Sciatic nerve (tissue), 2 donors: Measurements from ENCODE around the gene ABCG1. TPM values are rescaled to one million over a fixed set of nuclear protein-coding genes. Genes with fewer than 3 reads are reported as not detected.

Experiments used
- ATAC-seq: fragments of 200-7000 bp; cut with Tn5 transposase; one replicate; pipeline ENCODE4 v1.9.1; 2020; ENCODE audit warnings: mild to moderate bottlenecking, moderate library complexity
- DNase-seq: peaks from one replicate; pipeline ENCODE4 v3.0.0-alpha.2; 2020; ENCODE audit warnings: low spot score
- intact Hi-C: fragments of 100-400 bp; cut with DNase I; formaldehyde crosslinking; loops from one replicate; pipeline ENCODE4 v1.14.2; 2022
- total RNA-seq: library from RNA; stranded (reverse); fragmentation: NEBNext Ultra II Directional; extraction: Animal tissue kit (Norgen Biotek cat#: 25700); gene quantifications from one replicate; pipeline ENCODE4 v1.2.1, GENCODE V29; 2021
- donor health status: DM: no; HTN: no; CAD: no.
- donor health status: DM: no; HTN: no; CAD: no.

Gene ABCG1
- total RNA-seq, 1 donor from 2014 or later, result 44.2 TPM

DNA sequence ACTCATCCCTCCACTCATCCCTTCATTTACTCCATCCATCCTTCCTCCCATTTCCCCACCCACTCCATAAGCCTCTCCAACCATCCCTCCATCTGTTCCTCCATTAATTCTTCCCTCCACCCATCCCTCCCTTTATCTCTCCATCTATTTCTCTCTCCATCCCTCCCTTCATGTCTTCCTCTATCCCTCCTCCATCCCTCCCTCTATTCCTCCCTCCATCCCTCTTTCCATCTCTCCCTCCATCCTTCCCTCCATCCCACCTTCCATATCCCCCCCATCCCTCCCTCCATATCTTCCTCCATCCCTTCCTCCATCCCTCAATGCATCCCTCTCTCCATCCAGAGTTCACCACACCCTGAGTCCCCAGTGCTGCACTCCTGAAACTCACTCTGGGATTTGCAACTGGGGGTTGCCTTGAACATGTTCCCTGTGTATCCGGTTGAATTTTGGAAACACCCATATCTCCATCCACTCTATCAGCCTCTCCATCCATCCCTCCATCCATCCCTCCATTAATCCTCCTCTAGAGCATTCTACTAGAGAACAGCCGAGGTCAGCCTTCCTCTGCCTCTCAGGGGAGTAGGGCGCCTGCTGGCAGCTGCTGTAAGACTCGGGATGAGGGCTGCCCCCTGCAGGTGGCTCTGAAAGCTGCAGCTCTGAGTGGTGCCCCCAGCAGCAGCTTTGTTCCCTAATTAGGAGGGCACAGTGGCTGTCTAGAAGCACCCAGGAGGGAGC is 39.4 kb downstream of the ABCG1 start:
- intact Hi-C loops, result loop anchor here (10.0 kb wide), 1 partner anchor 104 kb away; no protein-coding TSS in a partner anchor

DNA sequence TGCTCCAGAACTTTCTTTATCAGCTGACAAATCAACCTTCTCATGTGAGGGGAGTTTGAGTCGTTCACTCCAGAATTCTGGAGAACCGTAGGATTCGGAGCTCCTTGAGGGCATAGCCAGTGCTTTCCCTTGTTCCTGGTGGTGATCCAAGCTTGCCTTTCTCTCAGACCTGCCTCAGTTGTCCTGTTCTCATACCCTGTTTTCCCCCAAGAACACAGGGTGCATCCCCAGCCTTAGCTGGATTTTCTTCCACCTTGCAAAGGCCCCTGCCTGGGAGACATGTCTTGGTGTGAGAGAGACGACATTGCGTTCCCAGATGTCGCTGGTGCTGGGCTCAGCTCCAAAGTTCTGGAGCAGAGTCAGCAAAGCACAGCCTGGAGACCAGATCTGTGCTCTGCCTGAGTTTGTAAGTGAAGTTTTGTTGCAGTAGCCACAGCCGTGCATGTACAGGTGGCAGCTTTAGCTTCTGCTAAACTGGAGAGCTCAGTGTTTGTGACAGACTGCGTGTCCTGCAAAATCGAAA is 40.0 kb downstream of the ABCG1 start:
- DNase-seq (no peak), ATAC-seq (no peak)
- intact Hi-C loops, result loop anchor here (10.0 kb wide), 1 partner anchor 104 kb away; no protein-coding TSS in a partner anchor

More for the DNA sequence above, 39.4 kb downstream of the ABCG1 start:
- peak; percentile 64 for ATAC-seq
- DNase-seq, result peak; percentile 78

DNA sequence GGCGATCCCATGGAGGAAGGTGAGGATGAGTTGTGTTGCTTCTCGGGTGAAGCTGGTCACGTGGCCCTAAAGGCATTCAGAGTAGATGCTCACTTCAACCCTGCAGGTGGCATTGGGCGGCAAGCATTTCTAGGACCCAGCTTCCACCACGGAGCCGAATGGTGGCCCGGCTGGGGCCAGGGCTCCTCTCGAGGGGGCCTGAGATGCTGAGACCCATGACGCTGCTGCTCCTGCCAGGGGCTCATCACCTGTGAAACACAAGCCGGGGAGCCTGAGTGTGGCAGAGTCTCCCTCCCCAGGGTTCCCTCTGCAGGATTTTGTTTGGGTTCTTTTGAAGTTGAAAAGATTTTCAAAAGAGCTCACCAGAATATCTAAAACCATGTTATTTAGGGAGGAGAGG is 41.2 kb downstream of the ABCG1 start:
- intact Hi-C loops, result no loop called here
- DNase-seq, result no peak
- ATAC-seq, result no peak

DNA sequence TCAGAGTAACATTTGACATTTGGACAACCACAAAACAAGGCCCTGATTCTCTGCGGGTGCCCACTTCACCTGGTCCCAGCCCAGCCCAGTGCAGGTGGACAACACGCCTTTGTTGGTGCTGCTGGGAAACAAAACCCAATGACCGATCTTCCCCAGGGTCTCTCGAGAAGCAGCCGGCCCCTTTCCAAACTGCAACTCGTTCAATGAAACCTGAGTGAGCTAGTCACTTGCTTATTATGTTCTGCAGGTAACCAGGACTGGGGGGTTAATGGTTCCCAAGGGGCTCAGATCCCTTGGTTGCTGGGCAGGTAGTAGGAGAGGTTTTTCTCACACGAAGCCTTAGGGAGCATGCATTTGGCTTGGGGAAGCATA is 42.9 kb downstream of the ABCG1 start:
- intact Hi-C loops, result no loop called here
- DNase-seq (no peak), ATAC-seq (no peak)

DNA sequence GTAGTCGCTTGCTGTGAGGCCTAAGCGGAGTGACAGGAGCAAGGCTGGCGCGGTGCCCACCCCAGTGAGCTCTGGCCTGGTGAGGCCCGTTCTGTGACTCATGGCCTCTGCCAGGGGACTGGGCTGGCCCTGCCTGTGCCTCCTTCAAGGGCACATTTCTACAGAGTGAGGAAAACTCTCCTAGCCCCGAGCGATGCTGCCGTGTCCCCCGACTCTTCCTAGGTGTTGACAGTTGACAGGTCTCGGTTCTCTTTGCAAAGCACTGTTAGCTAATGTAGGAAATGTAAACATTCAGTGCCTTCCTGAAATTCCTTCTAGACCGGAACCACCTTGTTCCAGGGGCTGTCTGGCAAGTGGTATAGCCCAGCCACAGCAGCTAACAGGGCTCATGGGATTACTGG is 43.9 kb downstream of the ABCG1 start:
- intact Hi-C loops, result no loop called here
- DNase-seq (peak; percentile 73), ATAC-seq (peak; percentile 53)

DNA sequence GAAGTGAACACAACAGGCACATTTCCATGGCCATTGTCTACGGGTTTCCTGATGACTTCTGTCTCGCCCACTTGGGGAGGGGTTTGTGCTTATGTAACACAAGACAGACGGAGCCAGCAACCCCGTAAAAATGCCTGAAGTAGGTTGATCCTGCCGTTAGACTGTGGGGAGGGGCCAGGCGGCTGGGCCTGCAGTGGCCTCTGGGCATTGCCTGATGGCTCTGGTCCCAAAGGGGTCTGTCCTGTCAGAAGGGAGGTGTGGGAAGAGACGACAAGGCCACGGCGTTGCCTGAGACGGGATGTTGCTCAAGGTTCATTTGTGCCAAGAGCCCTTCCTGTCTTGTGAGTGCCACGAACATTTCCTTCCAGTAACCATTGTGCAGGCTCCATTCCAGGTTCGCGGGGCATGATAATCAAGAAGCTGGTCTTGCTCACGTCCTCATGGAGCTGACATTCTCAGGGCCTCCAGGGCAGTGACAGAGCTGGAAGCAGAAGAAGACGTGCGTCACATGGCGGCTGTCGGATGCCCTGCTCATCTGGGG is 44.7 kb downstream of the ABCG1 start:
- ATAC-seq, result peak; percentile 20

DNA sequence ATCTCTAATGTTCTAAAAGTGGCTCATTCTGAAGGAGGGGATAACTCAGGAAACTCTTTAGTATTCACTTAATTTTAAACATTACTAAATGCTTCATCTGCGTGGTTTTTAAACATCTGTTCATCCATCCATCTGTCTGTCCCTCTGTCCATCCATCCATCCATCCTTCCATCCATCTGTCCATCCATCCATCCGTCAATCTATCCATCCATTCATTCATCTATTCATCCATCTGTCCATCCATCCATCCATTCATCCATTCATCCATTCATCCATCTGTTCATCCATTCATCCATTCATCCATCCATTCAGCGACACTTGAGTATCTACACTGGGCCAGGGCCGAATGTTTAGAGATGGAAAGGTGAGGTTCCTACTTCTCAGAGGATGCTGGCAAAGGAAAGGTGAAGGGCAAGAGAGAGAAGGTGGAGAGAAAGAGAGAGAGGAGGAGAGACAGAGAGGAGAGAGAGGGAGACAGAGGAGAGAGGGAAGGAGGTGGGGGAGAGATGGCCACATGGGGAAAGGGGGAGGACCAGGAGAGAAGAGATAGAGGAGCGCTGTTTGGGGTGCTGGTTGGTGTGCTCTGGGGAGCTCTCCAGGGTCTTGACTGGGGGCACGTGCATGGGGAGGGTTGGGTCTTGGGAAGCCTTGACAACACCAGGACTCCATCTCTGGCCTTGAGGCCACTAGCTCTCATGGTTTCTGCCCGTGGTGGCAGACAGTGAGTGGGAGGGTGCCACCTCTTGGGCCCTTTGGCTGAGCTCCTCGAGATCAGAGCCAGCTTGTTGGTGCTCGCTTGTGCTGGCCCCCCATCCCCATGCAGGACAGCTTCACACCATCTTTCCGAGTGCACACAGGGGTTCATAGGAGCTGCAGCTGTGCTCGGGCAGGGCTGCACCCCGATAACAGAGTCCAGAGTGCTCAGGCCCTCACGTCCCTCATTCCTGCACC is 45.6 kb downstream of the ABCG1 start:
- ATAC-seq (no peak), DNase-seq (no peak)
- intact Hi-C loops, result no loop called here

More for the DNA sequence above, 44.7 kb downstream of the ABCG1 start:
- intact Hi-C loops, result no loop called here
- no peak for DNase-seq

DNA sequence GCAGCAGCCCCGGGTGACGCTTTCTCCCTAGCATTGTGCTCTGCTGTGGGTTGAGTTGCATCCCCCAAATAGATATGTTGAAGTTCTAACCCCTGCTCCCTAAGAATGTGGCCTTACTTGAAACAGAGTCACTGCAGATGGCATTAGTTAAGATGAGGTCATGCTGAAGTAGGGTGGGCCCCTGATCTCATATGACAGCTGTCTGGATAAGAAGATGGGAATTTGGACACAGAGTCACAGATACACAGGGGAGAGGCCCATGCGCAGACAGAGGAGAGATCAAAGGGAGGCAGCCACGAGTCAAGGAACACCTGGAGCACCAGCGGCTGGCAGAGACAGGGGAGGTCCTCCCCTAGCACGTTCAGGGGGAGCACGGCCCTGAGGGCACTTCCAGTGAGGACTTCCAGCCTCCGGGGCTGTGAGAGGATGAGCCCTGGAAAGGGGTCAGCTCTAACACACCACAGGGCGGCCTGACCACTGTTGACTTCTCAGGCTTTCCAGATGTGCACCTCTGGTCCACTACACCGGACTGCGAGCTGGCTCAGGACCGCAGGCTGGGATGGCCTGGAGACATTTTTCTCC is 46.4 kb downstream of the ABCG1 start:
- intact Hi-C loops, result no loop called here
- DNase-seq (no peak), ATAC-seq (no peak)

DNA sequence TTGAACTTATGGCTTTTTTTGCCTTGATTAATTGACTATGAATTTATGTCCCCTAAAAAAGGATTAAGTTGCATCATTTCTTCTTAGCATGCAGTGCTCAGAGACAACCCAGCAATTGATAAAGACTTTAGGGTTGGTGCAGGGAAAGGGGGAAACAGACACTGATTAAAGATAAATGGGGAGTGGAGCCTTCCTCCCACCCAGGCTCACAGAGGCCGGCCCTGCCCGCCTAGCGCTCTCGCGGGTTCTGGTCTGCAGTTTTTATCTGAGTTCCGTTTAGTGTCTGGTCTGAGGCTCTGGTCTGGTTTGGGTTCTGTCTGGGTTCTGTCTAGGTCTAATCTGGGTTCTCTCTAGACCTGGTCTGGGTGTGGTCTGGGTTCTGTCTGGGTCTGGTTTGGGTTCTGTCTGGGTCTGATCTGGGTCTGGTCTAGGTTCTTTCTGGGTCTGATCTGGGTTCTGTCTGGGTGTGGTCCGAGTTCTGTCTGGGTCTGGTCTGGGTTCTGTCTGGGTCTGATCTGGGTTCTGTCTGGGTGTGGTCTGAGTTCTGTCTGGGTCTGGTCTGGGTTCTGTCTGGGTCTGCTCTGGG is 48.1 kb downstream of the ABCG1 start:
- ATAC-seq (no peak), DNase-seq (no peak)
- intact Hi-C loops, result no loop called here

DNA sequence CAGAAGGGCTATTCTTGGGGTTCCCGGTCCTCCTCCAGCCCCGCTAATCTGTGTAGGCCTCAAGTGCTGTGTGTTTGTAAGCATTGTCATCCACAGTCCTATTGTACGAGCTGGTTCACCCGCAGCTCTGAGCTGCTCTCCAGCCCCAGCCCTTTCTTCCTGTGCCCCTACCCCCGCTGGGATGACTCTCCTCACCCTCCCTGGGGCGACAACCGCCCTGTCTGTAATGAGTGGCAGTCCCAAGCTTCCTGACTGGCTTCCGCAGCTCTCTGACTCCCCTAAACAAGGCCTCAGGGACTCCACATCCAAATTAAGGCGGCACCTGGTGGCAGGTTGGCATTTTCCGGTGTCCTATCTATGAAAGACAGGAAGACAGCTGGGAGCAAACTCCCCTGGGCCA is 50.4 kb downstream of the ABCG1 start:
- intact Hi-C loops, result no loop called here
- ATAC-seq, result no peak
- DNase-seq, result no peak

DNA sequence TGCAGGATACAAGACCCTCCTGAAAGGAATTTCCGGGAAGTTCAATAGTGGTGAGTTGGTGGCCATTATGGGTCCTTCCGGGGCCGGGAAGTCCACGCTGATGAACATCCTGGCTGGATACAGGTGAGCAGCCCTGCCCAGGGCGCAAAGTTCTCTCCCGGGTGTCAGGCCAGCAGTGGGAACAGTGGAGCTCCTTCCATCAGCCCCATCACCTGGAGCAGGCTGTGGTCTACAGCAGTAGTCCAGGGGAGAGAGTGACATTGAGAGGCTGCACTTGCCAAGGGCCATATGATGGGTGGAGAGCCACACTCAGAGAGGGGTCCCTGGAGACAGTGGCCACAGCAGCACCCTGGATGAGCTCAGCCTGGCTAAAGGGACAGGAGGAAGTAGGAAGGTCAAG is 52.1 kb downstream of the ABCG1 start:
- intact Hi-C loops, result no loop called here
- no peak for DNase-seq
- no peak for ATAC-seq

DNA sequence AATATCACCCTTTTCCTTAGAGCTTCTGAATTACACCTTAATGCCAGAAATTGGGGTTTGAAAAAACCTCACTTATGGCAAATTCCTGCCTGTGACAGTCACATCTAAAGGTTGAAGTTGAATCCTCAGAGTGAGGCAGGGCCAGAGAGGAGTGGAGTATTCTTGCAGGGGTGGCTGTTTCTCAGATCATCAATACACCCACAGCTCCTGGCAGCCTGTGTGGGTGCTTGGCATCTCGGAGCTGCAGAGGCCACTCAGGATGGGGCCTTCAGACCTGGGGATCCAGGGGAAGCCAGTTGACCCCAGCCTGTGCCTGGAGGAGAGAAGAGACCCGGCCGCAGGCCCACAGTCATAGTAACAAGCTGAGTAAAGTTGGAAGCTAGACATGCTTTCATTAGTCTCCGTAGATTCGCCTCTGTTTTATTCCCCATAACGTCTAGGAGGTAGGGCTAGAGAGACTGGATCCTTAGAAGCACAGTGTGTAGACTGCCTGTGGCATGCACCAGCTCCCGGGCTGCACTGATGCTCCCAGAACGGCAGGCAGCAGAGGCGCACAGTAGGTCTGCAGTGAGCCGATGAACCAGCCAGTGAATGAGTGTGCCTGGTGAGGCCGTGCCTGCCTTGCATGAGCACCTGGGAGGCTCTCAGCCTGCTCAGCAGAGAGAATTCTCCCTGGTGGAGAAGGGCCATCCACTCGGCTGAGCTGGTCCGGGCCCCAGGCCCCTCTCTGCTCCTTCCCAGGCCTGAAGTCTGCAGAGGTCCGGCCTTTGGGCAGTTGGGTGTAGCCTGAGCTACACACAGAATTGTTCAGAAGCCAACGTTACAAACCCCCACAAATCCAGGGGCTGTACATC is 53.4 kb downstream of the ABCG1 start:
- no peak for DNase-seq
- ATAC-seq, result no peak
- intact Hi-C loops, result no loop called here

DNA sequence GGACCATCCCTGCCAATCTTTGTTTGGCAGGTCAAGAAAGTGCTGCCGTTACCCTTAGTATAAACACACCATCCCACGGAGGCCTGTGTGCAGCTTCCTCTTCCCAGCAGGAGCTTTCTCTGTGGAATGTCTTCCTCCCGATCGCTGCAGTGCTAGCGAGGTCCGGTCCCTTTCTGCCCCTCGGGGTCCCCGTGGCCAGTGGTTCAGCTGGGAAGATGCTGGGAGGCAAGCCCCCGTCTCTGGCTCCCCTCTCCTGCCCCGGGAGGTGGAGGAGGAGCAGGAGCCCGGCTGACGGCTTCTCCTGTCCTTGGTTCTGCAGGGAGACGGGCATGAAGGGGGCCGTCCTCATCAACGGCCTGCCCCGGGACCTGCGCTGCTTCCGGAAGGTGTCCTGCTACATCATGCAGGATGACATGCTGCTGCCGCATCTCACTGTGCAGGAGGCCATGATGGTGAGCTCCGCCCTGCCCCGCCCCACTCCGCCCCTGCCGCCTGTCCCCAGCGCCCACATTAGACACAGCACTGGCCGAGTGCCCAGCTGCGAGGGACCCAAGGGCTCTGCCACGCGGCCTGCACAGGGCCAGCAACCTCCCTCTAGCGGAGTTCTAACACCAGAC is 54.2 kb downstream of the ABCG1 start:
- peak; percentile 32 for ATAC-seq
- intact Hi-C loops, result no loop called here
- DNase-seq, result no peak

DNA sequence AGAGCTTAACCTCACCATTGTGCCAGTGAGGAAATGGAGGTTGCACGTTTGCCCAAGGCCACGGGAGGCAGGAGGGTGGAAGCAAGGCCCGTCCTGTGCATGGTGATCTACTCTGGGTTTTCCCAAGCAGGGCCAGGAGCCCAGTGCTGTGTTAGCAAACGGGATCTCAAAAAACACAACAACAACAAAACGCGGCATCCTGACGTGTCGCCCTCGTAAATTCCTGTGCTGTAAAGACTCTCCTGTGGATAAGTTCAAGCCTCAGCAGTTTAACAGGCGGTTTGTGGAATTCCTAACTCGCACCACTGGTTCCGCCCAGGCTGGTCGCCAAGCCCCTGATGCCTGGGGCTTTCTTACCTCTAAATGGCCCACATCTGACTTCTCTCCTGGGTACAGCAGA is 57.1 kb downstream of the ABCG1 start:
- ATAC-seq, result no peak
- no peak for DNase-seq
- intact Hi-C loops, result no loop called here

DNA sequence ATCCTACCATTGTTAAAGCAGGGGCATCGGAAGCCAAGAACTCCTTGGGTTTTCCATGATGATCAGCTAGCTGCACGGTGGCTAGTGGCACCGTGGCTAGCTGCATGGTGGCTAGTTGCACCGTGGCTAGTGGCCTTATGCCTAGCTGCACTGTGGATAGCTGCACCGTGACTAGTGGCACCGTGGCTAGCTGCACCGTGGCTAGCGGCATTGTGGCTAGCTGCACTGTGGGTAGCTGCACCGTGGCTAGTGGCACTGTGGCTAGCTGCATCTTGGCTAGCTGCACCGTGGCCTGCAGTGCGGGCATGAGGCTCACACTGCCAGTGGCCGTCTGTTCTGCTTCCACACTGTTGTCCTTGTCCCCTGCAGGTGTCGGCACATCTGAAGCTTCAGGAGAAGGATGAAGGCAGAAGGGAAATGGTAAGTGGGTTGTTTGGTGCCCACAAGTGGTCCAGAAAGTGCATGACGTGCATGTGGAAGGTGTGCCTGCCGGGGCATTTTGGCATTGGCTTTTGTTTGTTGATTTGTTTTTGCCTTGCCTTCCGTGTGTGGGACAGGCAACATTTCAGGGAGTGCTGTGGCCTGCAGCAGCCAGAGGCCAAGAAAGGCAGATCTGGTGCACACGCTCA is 57.7 kb downstream of the ABCG1 start:
- intact Hi-C loops, result no loop called here
- ATAC-seq, result no peak

DNA sequence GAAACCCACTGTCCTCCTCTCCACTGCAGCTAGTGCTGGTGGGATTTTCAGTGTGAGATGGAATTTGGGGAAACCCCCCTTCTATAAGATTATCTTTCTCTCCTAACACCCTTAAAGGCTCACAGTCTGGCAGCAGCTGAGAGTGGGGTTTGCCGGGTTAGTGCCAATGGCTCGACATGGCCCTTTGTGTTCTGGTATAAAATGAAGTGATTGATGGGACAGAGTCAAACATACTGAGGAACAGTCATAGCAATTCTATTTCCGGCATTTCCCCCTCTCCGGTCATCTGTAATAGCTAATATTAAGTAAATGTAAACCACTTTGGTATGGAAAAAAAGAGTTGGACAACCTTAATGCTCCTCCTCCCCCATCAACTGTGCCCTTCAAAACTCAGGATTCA is 58.7 kb downstream of the ABCG1 start:
- DNase-seq (no peak), ATAC-seq (no peak)
- intact Hi-C loops, result no loop called here

More for the DNA sequence above, 57.7 kb downstream of the ABCG1 start:
- DNase-seq, result no peak

DNA sequence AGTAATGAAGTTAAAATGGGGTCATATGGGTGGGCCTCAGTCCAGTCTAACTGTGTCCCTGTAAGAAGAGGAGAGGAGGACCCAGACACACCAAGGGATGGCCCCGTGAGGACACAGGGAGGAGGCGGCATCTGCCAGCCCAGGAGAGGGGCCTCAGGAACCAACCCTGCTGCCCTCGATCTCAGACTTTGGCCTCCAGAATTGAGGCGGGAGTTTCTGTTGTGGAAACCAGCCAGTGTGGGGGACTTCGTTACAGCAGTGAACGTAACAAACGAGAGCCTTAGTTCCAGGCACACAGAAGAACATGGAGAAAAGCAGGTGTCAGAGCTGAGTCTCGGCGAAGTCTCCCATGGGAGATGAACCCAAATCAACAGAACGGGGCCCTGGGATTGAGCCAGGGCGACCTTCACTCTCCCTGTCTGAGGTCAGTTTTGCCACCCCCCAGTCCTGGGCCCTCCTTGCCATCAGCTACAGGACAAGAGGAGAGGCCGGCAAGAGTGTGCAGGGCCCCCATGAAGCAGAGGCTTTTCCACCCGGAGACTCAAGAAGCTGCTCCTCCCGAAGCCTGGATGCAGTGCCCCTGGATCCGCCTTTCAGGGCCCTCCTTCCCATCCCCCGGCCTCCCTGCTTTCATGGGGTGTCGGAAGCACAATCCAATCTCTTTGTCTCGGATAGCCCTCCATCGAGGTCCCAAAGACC is 59.7 kb downstream of the ABCG1 start:
- ATAC-seq (no peak), DNase-seq (no peak)
- intact Hi-C loops, result no loop called here
